Measurements from ENCODE around the gene PHRF1. TPM values are rescaled to one million over a fixed set of nuclear protein-coding genes. Genes with fewer than 3 reads are reported as not detected.

PHRF1 gene
- polyA plus RNA-seq, 1 of the 3 experiments (the other 2 are of a cell fraction), result 22.7 TPM

DNA sequence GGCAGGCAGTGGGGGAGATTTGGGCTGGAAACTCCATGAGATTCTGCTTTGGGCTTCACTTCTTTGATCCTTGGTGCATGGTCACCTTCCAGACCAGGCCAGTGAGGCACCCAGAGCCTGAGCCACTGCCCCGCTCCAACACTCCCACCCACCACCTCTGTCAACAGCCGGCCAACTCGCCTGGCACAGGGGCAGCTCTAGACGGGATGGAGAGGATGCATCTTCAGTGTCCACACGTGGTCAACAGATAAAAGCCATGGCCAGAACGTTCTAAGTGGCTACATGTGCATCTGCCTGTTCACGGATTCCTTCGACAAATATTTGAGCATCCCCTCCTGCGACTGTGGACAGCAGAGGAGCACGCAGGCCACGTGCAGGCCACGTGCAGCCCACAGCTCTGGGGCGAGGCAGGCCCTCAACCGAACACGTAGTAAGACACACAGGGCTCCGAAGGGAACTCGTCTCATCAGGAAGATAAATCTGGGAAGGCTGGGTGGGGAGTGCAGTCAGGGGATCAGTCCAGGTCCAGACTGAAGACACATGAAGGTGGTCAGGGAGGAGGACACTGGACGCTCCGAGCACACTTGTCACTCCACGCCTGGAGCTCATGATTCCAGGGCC is 37.7 kb upstream of the PHRF1 start:
- no peaks in the 10 kb centered on the region for H3K9me2 ChIP-seq
- H3K4me3 ChIP-seq (ENCODE audit: low read depth in 2 of 2, low read length in 1 of 2), result no peak overlapping the region
- H3K9me3 ChIP-seq, result no peaks in the 10 kb centered on the region
- TF ChIP-seq SIN3A (IDR thresholded peaks at IDR 0.05; ENCODE audit: borderline replicate concordance, low read depth, low read length) (no peak), POLR2AphosphoS5 (IDR thresholded peaks at IDR 0.05; ENCODE audit: low read depth, low read length) (no peak)
- no peak overlapping the region for H3K9ac ChIP-seq
- H4K20me1 ChIP-seq (ENCODE audit: insufficient read depth), result peaks cover 9% of the 10 kb centered on the region; the same call in 1 of the 2 replicates
- H3F3A ChIP-seq (replicated peaks; ENCODE audit: insufficient read depth), result no peaks in the 10 kb centered on the region
- H3K27ac ChIP-seq (ENCODE audit: low read depth in 2 of 2, low read length in 1 of 2), result no peak overlapping the region
- peaks cover 0 to 12% of the 10 kb centered on the region in 2 experiments; a peak in 1 of 4 replicates for H3K4me1 ChIP-seq (ENCODE audit: control insufficient read depth in 1 of 2, insufficient read depth in 2 of 2, low read depth in 1 of 2, low read length in 1 of 2)
- ChIA-PET POLR2A (no interaction called here), CTCF (interaction anchor here (0.9 kb wide), 1 partner anchor 19 kb away, joined by 3 read pairs; no protein-coding TSS in a partner anchor)
- no peak overlapping the region for H3K4me2 ChIP-seq
- 94% methylated on average over 11 of the region's 20 CpGs for WGBS (ENCODE audit: low lambda C conversion rate)
- H3K27me3 ChIP-seq (ENCODE audit: insufficient read depth), result no peaks in the 10 kb centered on the region
- DNase-seq, result no peak
- no peak overlapping the region for H2AFZ ChIP-seq (ENCODE audit: low read depth)
- peaks cover 0 to 3% of the 10 kb centered on the region in 2 experiments for H3K36me3 ChIP-seq (replicated peaks in 1 of 2; ENCODE audit: control insufficient read depth in 1 of 2, insufficient read depth in 2 of 2, low read length in 1 of 2)
- peaks cover 14% of the 10 kb centered on the region for H3K79me2 ChIP-seq (ENCODE audit: insufficient read depth)

DNA sequence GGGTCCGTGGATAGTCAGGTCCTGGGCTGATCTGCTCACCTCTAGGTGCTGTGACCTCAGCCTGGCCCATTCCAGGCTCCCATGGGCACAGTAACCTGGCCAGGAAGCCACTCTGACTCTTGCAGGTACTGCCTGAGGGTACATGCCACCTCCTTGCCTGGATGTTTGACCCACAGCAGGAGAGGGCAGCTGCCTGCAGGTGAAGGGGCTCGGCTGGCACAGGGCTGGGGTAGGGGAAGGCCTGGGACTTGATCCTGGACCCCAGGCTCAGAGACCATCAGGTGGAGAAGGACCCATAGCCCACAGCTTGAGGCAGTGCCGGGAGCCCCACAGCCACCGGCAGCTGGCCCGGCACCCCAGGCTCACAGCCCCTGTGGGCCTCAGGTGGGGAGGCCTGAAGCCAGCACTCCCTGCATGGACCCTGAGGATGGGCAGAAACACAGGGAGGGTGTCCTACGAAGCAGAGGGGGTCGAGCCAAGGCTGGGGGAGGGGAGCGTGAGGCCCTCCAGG is 36.2 kb upstream of the PHRF1 start:
- TF ChIP-seq RCOR1 (IDR thresholded peaks at IDR 0.05; ENCODE audit: low read length), result no peak
- TF ChIP-seq POLR2AphosphoS5 (IDR thresholded peaks at IDR 0.05; ENCODE audit: low read depth, low read length), result no peak
- no peak for TF ChIP-seq CHD2 (IDR thresholded peaks at IDR 0.05; ENCODE audit: low read length, partially characterized antibody)
- TF ChIP-seq NFIC (IDR thresholded peaks at IDR 0.05; ENCODE audit: borderline replicate concordance), result no peak
- no peak for TF ChIP-seq CTCF (IDR thresholded peaks at IDR 0.05)
- no peak for TF ChIP-seq RFX5 (IDR thresholded peaks at IDR 0.05; ENCODE audit: low read length)
- TF ChIP-seq MAX (IDR thresholded peaks at IDR 0.05; ENCODE audit: low read depth), result no peak
- TF ChIP-seq TEAD4 (IDR thresholded peaks at IDR 0.05; ENCODE audit: borderline replicate concordance, insufficient read depth), result no peak
- no peak for TF ChIP-seq FOSL2 (IDR thresholded peaks at IDR 0.05; ENCODE audit: borderline replicate concordance, low read depth)
- TF ChIP-seq TCF12 (IDR thresholded peaks at IDR 0.05), result no peak
- TF ChIP-seq EZH2phosphoT487 (IDR thresholded peaks at IDR 0.05; ENCODE audit: borderline replicate concordance, low read depth), result no peak
- TF ChIP-seq EP300 (IDR thresholded peaks at IDR 0.05; ENCODE audit: borderline replicate concordance in 1 of 2, low read depth in 1 of 2, low read length in 1 of 2), result no peak
- TF ChIP-seq REST (IDR thresholded peaks at IDR 0.05; ENCODE audit: low read depth, low read length), result no peak
- TF ChIP-seq FOXJ3 (CRISPR knock-in tag; IDR thresholded peaks at IDR 0.05), result no peak
- TF ChIP-seq YY1 (IDR thresholded peaks at IDR 0.05; ENCODE audit: low read depth), result no peak
- Histone ChIP-seq H3K9ac (no peak overlapping the region), H3K36me3 (replicated peaks in 1 of 2; ENCODE audit: control insufficient read depth in 1 of 2, insufficient read depth in 2 of 2, low read length in 1 of 2) (no peaks in the 10 kb centered on the region), H3K79me2 (ENCODE audit: insufficient read depth) (no peaks in the 10 kb centered on the region), H3F3A (replicated peaks; ENCODE audit: insufficient read depth) (no peaks in the 10 kb centered on the region), H4K20me1 (ENCODE audit: insufficient read depth) (no peaks in the 10 kb centered on the region), H3K4me3 (ENCODE audit: low read depth in 2 of 2, low read length in 1 of 2) (no peak overlapping the region), H3K4me2 (no peak overlapping the region), H3K4me1 (ENCODE audit: control insufficient read depth in 1 of 2, insufficient read depth in 2 of 2, low read depth in 1 of 2, low read length in 1 of 2) (peaks cover 0 to 3% of the 10 kb centered on the region in 2 experiments; a peak in 1 of 4 replicates), H3K27me3 (ENCODE audit: insufficient read depth) (no peaks in the 10 kb centered on the region), H3K9me3 (no peaks in the 10 kb centered on the region), H3K9me2 (no peaks in the 10 kb centered on the region), H3K27ac (ENCODE audit: low read depth in 2 of 2, low read length in 1 of 2) (no peak overlapping the region), H2AFZ (ENCODE audit: low read depth) (no peak overlapping the region)
- ChIA-PET CTCF (interaction anchor here (1.0 to 2.0 kb wide), 3 partner anchors 11 to 21 kb away, joined by 3 to 7 read pairs (median 4); no protein-coding TSS in a partner anchor), POLR2A (no interaction called here)
- 68% methylated on average over 3 of the region's 8 CpGs for WGBS (ENCODE audit: low lambda C conversion rate)
- DNase-seq, result no peak
